ENCODE data around the gene PCARE.
"Not testable (repeated sequence)": the region's sequence is repeated elsewhere in the genome, so short reads cannot be mapped to it uniquely, and the experiment has no call there.

PCARE gene

GRCh38 chr2:29090311-29090710 is 16.0 kb upstream of the PCARE start:
- DNase-seq, result not testable (repeated sequence)

GRCh38 chr2:29084554-29084953 is 10.2 kb upstream of the PCARE start:
- no peak for DNase-seq

GRCh38 chr2:29082804-29083495 is 8.6 kb upstream of the PCARE start:
- no peak for DNase-seq

GRCh38 chr2:29080886-29081743 is 6.8 kb upstream of the PCARE start:
- DNase-seq, result no peak

DNA sequence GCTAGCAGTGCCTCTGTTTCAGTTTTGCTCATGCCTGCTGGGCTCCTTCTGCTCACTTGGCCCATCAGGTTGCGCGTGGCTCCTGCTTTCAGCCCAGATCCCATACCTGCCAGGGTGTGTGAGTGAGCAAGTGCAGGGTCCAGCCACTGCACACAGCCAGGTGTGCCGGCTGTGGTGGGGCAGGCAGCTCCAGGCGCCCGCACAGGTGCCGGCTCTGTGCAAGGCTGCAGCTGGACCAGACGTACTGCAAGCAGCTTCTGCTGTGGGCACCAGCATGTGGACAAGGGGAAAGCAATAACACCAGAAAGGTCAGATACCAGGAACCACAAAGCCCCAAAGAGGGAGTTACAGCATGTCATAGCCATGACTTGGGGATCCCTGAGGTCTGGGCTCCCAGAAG is 5.6 kb upstream of the PCARE start:
- no peak for DNase-seq

DNA sequence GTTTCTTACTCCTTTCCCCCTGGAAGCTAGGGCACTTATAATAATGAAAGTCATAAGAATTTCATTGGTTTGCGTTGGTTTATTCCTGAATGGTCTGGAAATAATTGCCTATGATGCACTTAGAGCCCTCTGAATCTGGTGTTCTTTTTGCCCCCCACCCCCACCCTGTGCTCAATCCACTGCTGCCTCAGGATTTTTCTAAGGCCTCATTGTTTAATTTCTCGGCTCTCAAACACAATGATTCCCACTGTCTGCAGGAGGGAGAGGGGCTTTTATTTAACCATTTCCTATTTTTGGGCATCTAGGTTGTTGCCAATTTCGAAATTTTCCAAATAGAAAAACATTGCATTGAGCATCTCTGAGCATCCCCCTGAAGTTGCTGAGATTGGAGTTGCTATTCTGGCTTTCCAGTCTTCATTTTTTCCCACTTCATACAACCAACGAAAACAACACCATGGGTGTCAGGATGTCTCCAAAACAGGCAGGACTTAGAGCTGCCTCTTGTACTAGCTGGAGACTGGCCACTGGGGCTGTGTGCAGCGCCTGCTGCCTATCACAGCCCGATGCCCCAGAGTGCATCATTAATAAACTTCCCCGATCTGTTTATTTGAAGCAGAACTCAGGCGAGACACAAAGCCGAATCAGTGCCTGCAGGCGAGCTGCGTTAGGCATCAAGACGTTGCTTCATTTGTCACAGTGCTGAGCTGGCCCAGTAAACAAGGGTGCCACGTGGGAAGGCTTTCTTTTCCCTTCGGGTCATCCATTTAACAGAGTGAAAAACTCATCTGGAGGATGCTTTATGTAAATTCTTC is 1.8 kb upstream of the PCARE start:
- no peak for DNase-seq

DNA sequence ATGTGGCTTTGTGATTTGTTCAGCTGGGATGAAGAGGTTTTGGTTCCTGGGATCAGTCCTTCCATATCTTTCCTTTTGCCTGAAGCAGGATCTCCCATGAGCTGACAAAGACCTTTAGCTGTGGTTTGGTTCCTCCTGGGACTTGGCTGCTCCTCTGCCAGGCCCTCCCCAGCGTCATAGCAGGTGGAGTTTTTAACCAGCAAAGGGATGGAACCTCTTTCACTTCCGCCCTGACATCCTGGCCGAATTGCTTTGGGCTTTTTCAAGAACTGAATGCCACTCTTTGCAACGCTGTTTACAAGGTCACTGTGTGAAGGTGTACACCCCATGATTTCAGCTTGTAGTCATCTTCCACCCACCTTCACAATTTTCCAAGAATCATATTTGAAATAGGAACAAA is 390 bp downstream of the PCARE start:
- DNase-seq, result no peak

DNA sequence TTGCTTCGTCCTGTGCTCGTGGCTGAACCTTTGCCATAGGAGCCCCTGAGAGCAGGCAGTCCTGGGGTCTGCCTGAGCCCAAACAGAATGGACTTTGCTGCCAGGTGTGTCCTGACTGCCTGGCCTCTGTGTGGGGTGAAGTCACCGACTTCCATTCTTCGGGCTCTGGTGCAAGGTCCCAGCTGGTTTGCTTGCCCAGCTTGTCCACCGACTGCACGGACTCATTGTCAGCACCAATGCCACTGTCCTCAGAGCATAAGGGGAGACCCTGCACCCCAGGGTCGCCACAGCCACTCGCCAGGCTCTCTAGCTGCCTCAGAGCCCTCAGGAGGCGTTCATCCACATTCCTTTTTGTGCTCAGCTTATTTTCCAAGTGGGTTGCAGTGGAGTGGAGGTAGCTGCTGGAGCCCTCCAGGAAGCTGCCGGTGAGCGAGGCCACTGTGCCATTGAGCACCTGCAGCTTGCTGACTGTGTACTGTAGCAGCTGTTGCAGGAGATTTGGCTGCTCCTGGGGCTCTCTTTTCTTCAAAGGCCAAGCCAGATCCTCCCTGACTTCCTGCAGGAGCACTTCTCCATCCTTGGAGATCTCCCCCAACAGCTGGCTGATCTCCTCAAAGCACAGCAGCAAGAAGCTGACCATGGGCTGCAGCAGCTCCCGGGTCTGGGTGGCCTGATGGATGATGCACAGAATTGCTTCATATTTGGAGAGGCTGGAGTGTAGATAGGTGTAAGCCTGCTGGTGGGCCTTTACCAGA is 1.2 kb downstream of the PCARE start:
- no peak for DNase-seq

GRCh38 chr2:29072251-29072650 is 2.1 kb downstream of the PCARE start:
- no peak for DNase-seq

- DNase-seq, result no peak
Observed at GRCh38 chr2:29071032-29071975, 3.0 kb downstream of the PCARE start.

GRCh38 chr2:29070526-29070925 is 3.8 kb downstream of the PCARE start:
- DNase-seq, result no peak

GRCh38 chr2:29068513-29068912 is 5.8 kb downstream of the PCARE start:
- DNase-seq, result no peak

DNA sequence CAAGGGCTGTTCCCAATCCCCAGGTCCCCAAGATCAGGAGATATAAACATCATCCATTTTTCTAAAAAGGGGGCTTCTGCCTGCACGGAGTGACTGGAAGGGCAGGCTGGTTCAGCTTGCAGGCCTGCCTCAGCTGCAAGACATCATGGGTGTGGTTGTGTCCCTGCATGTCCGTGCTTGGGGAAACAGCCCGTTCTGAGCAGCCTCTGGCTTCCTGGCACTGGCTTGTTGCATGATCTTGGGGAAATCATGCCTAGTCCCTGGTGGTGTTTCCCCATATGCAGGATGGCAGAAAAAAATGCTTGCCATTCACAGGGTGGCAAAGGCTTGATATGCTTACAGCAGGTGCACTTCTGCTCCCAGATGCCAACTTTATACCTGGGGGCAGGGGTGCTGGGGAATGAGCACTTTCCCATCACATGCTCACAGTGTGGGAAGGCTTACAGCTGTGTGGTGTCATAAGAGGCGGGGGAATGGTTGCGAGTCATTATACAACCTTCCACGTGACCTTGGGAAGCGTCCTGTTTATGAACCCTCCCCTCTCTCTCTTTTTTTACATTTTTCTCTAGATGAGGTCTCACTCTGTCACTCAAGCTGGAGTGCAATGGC is 7.2 kb downstream of the PCARE start:
- DNase-seq, result no peak

DNA sequence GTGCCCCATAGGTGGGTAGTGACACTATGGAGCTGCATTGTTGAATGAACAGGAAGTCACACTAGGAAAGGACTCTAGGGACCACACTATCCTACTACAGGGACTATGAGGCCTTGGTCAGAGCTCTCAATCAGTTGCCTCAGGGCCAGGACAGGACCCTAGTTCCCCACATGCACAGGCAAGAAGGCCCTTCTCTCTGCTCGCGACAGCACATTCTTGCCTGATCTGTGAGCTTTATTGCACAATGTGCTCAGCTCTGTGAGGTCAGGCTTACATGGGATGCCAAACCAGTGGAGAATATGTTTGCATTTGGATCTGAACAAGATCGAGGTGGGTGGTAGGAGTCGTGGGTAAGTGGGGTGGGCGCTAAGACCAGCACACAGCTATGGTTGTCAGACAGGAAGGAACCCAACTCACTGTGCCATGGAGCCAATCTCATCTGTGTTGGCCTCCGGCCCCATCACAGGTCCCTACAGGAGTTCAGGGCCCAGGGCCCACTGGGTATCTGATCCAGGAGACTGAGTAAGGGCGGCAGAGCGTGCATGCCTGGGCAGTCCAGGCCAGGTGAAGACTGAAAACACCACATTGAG is 8.0 kb downstream of the PCARE start:
- no peak for DNase-seq

GRCh38 chr2:29065068-29065811 is 9.1 kb downstream of the PCARE start:
- no peak for DNase-seq

DNA sequence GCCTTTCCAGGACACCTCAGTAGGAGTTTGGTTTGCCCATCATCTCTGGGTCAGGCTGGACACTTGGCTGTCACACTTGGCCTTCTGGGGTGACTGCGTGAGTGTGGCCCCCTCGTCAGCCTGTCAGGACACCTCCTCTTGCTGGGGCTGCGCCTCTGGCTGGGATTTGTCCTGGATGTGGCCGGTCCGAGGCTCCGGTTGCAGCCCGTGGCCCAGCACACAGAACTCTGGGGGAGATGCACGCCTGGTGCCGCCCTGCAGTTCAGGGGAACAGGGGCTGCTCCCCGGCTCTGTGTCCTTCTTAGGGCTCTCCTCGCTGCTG is 9.6 kb downstream of the PCARE start:
- no peak for DNase-seq

DNA sequence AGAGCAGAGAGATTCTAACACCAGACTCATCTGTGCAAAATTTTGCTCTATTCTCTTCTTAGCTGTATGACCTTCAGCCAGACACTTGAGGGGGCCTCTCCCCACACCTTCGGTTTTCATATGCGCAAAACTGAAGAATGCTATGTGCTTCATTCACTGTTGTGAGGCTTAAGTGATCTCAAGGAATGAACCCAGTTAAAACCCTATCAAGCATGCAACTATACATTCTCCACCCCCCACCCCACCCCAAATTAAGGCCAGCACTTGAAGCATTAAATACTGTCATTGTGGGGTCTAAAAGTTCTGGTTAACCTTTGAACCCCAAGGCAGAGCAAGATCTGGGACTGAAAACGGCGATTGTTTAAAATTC is 10.0 kb downstream of the PCARE start:
- DNase-seq, result no peak

DNA sequence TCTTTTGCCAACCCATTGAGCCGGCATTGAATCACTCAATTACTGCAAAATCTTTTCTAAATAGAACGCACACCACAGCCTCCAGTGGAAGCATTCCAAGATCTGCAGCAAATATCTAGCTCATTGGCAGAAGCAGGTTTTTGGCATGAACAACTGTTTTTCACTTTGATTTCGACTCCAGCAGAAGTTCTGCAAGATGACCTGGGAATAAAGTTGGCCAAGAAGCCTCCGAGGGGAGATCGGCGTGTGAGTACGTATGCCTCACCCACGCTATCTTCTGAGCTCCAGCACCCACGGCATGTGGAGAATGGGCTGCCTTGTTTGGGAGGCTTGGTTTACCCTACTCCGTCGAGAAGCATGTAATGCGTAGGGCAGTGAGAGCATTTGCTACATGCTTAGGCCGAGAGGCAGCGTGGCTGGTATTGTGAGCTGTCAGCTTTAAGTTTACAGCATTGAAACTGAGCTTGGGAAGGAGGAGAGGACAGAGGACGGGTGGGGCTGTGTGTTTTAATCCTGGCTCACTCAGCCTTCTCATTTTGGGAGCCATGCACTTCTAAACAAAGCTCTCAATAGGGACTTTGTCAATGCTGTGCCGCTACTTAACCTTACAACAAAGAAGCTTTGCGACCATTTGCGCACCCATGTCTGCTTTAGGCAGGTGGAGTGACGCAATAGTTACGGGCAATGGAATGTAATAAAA is 10.5 kb downstream of the PCARE start:
- DNase-seq, result peak; percentile 62

- no peak for DNase-seq
Observed at GRCh38 chr2:29063056-29063455, 11.3 kb downstream of the PCARE start.

DNA sequence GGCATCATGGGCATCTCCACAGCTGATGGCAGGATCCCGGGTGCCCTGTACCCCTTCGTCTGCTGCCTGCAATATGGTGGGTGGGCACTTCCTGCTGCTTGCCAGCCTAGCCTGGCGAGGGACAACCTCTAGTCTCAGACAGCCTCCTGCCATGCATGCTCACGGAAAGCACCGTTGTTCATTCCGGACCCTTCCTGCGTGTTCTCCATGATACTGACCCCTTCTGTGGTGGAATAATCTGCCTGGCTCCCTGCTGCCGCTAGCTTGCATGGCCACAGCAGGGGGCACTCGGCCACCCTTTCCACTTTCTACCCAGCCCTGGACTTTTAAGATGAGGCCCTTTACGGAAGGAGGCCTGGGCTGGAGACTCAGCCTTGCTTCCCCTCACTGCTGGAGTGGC is 12.0 kb downstream of the PCARE start:
- no peak for DNase-seq
